ENCODE measurements around the gene PHF21B.

GRCh38 chr22:44992166-44992565 is 17.6 kb downstream of the PHF21B start:
- no peak for TF ChIP-seq CTCF (IDR thresholded peaks at IDR 0.05)
- no peak for TF ChIP-seq POLR2A (IDR thresholded peaks at IDR 0.05; ENCODE audit: low read depth)
- TF ChIP-seq POLR2AphosphoS5 (IDR thresholded peaks at IDR 0.05), result no peak
- TF ChIP-seq EP300 (IDR thresholded peaks at IDR 0.05), result no peak

Data from esophagus muscularis mucosa (tissue), 4 donors.